GM19372 (cell line): Measurements from ENCODE around the gene CFAP99.

Experiments
- ATAC-seq: cut with Tn5 transposase; IDR thresholded peaks from one replicate; pipeline ENCODE4 v1.9.1; 2021; ENCODE audit warnings: mild to moderate bottlenecking, low read depth, moderate library complexity; ENCODE audit not compliant: unreplicated experiment

The CFAP99 gene

GRCh38 chr4:2445130-2445529 lies 26.4 kb downstream of the CFAP99 start:
- ATAC-seq, result no peak

- ATAC-seq, result no peak
Measured at GRCh38 chr4:2445571-2445970, 26.8 kb downstream of the CFAP99 start.

GRCh38 chr4:2446656-2447564 lies 28.2 kb downstream of the CFAP99 start:
- ATAC-seq, result no peak

- ATAC-seq, result no peak
Measured at GRCh38 chr4:2448589-2448988, 29.8 kb downstream of the CFAP99 start.

- no peak for ATAC-seq
Measured at GRCh38 chr4:2449051-2449450, 30.3 kb downstream of the CFAP99 start.

GRCh38 chr4:2449511-2450392 lies 31.0 kb downstream of the CFAP99 start:
- no peak for ATAC-seq

GRCh38 chr4:2450394-2451035 lies 31.8 kb downstream of the CFAP99 start:
- no peak for ATAC-seq

- ATAC-seq, result no peak
Measured at GRCh38 chr4:2451036-2451520, 32.3 kb downstream of the CFAP99 start.

- ATAC-seq, result no peak
Measured at GRCh38 chr4:2451821-2452785, 33.3 kb downstream of the CFAP99 start.

GRCh38 chr4:2457481-2458295 lies 38.9 kb downstream of the CFAP99 start:
- ATAC-seq, result no peak

GRCh38 chr4:2458546-2459491 lies 40.1 kb downstream of the CFAP99 start:
- ATAC-seq, result no peak

GRCh38 chr4:2459589-2460349 lies 41.0 kb downstream of the CFAP99 start:
- no peak for ATAC-seq

- no peak for ATAC-seq
Measured at GRCh38 chr4:2461246-2461960, 42.6 kb downstream of the CFAP99 start.

GRCh38 chr4:2462218-2462991 lies 43.6 kb downstream of the CFAP99 start:
- ATAC-seq, result peak; percentile 81

- ATAC-seq, result no peak
Measured at GRCh38 chr4:2462992-2463762, 44.4 kb downstream of the CFAP99 start.
